GM12872 (cell line): ENCODE data around the gene ZBED6.

Experiments
- CTCF ChIP-seq: IDR thresholded peaks from 3 replicates; pipeline ENCODE4 v1.5.1; 2011; ENCODE audit warnings: low read depth, mild to moderate bottlenecking, low read length, moderate library complexity; ENCODE audit not compliant: insufficient read depth

Gene ZBED6

GRCh38 chr1:203794764-203795440 lies 521 bp upstream of the ZBED6 start:
- TF ChIP-seq CTCF, result no peak

DNA sequence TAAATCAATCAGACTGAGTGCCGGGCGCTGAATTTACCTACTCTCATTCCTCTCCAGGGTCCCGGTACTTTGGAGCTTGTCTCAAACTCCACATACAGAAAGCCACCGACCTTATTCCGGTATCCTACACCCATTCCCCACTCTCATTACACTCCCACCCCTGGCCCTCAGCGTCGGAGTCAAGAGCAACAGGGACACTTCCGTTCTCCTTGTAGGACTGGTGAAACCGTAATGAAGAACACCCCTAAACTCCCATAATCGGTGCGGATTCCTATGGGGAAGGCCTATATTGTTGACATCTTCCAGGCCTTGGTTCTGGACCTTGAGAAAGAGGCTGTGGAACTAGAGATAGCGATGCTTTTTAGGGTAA lies 798 bp downstream of the ZBED6 start:
- no peak for TF ChIP-seq CTCF

GRCh38 chr1:203797216-203797615 lies 1.8 kb downstream of the ZBED6 start:
- no peak for TF ChIP-seq CTCF

GRCh38 chr1:203797948-203798655 lies 2.7 kb downstream of the ZBED6 start:
- no peak for TF ChIP-seq CTCF

DNA sequence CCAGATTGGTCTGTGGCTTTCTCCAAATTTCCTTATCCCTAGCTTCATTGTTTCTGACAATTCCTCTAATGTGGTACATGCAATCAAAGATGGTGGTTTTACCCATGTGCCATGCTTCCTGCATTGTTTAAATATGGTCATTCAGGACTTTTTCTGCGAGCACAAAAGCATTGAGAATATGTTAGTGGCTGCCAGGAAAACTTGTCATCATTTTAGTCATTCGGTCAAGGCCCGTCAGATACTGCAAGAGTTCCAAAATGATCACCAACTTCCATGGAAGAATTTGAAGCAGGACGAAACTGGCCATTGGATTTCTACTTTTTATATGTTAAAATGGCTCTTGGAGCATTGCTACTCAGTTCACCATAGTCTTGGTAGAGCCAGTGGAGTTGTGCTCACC lies 3.7 kb downstream of the ZBED6 start:
- TF ChIP-seq CTCF, result no peak

DNA sequence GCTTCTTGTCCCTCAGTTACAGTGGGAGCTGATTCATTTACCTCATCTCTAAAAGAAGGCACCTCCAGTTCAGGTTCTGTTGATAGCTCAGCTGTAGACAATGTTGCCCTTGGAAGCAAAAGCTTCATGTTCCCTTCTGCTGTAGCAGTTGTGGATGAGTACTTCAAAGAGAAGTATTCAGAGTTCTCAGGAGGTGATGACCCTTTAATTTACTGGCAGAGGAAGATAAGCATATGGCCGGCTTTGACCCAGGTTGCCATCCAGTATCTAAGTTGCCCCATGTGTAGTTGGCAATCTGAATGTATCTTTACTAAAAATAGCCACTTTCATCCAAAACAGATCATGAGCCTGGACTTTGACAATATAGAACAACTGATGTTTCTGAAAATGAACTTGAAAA lies 4.5 kb downstream of the ZBED6 start:
- no peak for TF ChIP-seq CTCF

DNA sequence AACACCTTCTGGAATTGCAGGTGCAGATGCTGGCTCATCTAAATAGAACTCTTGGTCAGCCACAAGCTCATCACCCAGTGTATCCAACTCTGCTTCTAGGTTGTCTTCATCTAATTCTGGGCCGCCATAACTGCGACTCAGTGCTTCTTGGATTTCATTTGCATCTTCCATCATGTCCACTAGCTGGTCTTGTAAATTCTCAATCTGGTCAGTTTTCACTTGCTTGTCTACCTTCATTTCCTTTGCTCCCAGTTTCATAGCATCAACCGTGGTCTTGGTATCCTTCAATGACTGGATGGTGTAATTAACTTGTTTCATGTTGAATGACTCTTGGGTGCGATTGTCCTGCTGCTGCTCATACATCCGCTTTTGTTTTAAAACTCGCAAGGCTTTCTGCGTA lies 10.3 kb downstream of the ZBED6 start:
- no peak for TF ChIP-seq CTCF
